GM12873 (cell line): ENCODE measurements around the gene BCL2L13.

Experiments
- CTCF ChIP-seq: IDR thresholded peaks from 2 replicates; pipeline ENCODE4 v1.5.1; 2012; ENCODE audit warnings: low read depth, mild to moderate bottlenecking, moderate library complexity, low read length, control low read depth; ENCODE audit not compliant: insufficient read depth; ENCODE audit errors: missing control alignments

BCL2L13 gene

GRCh38 chr22:17628406-17629172, 10.0 kb upstream of the BCL2L13 start, which contains the start of gene ATP6V1E1:
Gene ATP6V1E1, minus strand, starts transcription at chr22:17628749. Its CDS starts 114 bp downstream, at chr22:17628635.
- no peak for TF ChIP-seq CTCF

GRCh38 chr22:17629173-17629489, 9.4 kb upstream of the BCL2L13 start:
- TF ChIP-seq CTCF: no peak

- no peak for TF ChIP-seq CTCF
These were observed 8.9 kb upstream of the BCL2L13 start for GRCh38 chr22:17629641-17630040.

- TF ChIP-seq CTCF: no peak
These were observed 7.4 kb upstream of the BCL2L13 start for GRCh38 chr22:17631076-17631565.

GRCh38 chr22:17633217-17633997, 5.2 kb upstream of the BCL2L13 start:
- no peak for TF ChIP-seq CTCF

- TF ChIP-seq CTCF: no peak
These were observed 4.6 kb upstream of the BCL2L13 start for GRCh38 chr22:17633998-17634323.

GRCh38 chr22:17634696-17635095, 3.9 kb upstream of the BCL2L13 start:
- TF ChIP-seq CTCF: no peak
